RWPE2 (cell line): ENCODE data around the gene ST3GAL5.

ENCODE experiments used
- ATAC-seq: fragments of 200-7000 bp; cut with Tn5 transposase; 3 replicates; pipeline ENCODE4 v1.9.1; 2021; ENCODE audit warnings: low read depth
- DNase-seq: peaks from one replicate; pipeline ENCODE4 v3.0.0-alpha.2; 2020; ENCODE audit warnings: low spot score
- H3K27ac ChIP-seq: fragments of 450-650 bp; 2 replicates; pipeline ENCODE4 v1.5.1; 2017; ENCODE audit warnings: mild to moderate bottlenecking; ENCODE audit not compliant: poor library complexity, severe bottlenecking
- H3K27me3 ChIP-seq: fragments of 250-450 bp; sonication (Bioruptor Pico); 2 replicates; pipeline ENCODE4 v1.5.1; 2021; ENCODE audit warnings: mild to moderate bottlenecking, moderate library complexity; ENCODE audit not compliant: insufficient read depth, poor library complexity, severe bottlenecking
- H3K36me3 ChIP-seq: fragments of 250-450 bp; sonication (Bioruptor Pico); 2 replicates; pipeline ENCODE4 v1.5.1; 2020; ENCODE audit warnings: low read depth, mild to moderate bottlenecking, moderate library complexity
- H3K4me1 ChIP-seq: fragments of 250-450 bp; sonication (Bioruptor Pico); 2 replicates; pipeline ENCODE4 v1.5.1; 2021; ENCODE audit warnings: mild to moderate bottlenecking, moderate library complexity; ENCODE audit not compliant: insufficient read depth, poor library complexity, severe bottlenecking
- H3K4me3 ChIP-seq: fragments of 250-450 bp; sonication (Bioruptor Pico); 2 replicates; pipeline ENCODE4 v1.5.1; 2021; ENCODE audit warnings: mild to moderate bottlenecking, moderate library complexity; ENCODE audit not compliant: severe bottlenecking
- H3K9me3 ChIP-seq: fragments of 250-450 bp; sonication (Bioruptor Pico); 2 replicates; pipeline ENCODE4 v1.5.1; 2021; ENCODE audit warnings: mild to moderate bottlenecking, moderate library complexity; ENCODE audit not compliant: severe bottlenecking
- TF ChIP-seq, protein P1 (sequence below): fragments of 450-650 bp; IDR thresholded peaks from one replicate; pipeline ENCODE4 v1.5.1; 2017; ENCODE audit warnings: mild to moderate bottlenecking, moderate library complexity; ENCODE audit not compliant: poor library complexity, severe bottlenecking

The ST3GAL5 gene

DNA sequence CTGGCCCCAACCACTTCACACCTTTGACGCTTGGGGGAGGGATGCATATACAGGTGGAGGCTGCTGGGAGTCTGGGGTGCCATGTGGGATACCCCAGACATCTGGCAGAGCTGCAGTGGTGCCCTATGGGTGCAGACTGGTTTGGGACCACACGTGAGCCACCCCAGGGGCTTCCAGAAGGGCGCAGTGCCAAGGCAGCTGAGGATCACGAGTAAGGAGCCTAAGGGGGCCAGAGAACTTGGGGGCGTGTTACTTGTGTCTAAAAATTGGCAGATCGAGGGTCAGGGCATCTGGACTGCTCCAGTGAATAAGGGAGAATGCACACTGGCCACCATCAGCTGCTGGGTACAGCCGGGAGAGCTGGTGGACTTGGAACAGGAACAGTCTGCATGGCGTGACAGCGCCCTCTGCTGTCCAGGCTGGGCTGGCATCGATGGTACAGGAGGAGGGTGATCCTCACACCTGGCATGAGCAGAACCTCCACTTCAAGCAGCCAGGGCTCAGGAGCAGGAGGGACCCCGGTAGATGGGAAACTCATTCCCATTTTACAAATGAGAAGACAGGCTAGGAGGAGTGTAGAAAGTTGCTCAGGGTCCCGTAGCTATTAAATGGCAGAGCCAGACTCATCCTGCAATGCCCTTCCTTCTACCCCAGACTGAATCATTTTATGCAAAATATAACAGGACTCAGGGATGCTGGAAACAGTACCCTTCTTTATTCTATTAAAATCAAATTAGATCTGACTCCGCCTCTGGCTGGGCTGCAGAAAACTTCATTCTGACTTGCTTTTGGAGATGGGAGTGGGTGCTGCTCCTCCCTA is 74.6 kb downstream of the ST3GAL5 start:
- no peak overlapping the region for H3K4me3 ChIP-seq
- no peaks in the 10 kb centered on the region for H3K36me3 ChIP-seq
- ATAC-seq = peak; percentile 98
- DNase-seq = peak; percentile 81
- H3K27ac ChIP-seq = no peak overlapping the region
- H3K4me1 ChIP-seq = no peaks in the 10 kb centered on the region
- TF ChIP-seq, protein P1, sequence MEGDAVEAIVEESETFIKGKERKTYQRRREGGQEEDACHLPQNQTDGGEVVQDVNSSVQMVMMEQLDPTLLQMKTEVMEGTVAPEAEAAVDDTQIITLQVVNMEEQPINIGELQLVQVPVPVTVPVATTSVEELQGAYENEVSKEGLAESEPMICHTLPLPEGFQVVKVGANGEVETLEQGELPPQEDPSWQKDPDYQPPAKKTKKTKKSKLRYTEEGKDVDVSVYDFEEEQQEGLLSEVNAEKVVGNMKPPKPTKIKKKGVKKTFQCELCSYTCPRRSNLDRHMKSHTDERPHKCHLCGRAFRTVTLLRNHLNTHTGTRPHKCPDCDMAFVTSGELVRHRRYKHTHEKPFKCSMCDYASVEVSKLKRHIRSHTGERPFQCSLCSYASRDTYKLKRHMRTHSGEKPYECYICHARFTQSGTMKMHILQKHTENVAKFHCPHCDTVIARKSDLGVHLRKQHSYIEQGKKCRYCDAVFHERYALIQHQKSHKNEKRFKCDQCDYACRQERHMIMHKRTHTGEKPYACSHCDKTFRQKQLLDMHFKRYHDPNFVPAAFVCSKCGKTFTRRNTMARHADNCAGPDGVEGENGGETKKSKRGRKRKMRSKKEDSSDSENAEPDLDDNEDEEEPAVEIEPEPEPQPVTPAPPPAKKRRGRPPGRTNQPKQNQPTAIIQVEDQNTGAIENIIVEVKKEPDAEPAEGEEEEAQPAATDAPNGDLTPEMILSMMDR = peak; percentile 89
- no peaks in the 10 kb centered on the region for H3K27me3 ChIP-seq
- H3K9me3 ChIP-seq = no peaks in the 10 kb centered on the region

DNA sequence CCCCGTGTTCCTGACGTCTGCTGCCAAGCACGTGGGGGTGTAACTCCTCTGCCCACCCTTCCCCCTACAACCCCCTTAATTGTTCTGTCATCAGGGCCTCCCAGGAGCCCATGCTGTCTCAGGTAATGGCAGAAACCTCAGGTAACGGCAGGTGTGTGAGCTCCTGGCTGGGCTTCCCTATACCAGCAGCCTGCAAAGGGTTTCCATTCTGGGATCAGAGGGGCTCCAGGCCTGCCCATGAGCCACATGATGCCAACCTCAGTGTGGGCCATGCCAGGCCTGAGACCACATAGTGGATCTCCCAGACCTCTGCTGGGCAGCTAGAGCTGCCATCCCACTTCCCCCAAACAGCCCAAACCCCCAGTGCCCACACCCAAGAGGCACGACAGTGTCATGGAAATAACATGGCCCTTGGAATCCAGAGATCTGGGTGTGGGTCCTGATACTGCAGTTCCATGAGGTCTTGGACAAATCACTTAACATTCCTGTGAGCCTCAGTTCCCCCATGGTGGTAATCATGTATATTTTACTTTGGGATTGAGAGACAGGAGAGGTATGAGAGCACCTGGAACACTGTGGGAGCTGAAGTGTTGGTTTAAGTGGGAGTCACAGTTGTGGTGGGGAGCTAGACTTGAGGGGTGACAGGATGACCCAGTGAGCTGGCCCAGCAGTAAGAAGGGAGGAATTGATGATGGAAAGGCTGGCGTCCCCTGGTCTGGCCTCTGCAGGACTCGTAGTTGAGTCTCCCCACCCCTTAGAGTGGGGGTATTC is 75.4 kb downstream of the ST3GAL5 start:
- DNase-seq (no peak), ATAC-seq (no peak)
- H3K9me3 ChIP-seq = no peaks in the 10 kb centered on the region
- H3K27ac ChIP-seq = no peak overlapping the region
- no peak overlapping the region for H3K4me3 ChIP-seq
- H3K27me3 ChIP-seq = no peaks in the 10 kb centered on the region
- TF ChIP-seq, protein P1 = no peak
- H3K36me3 ChIP-seq = no peaks in the 10 kb centered on the region
- H3K4me1 ChIP-seq = no peaks in the 10 kb centered on the region

DNA sequence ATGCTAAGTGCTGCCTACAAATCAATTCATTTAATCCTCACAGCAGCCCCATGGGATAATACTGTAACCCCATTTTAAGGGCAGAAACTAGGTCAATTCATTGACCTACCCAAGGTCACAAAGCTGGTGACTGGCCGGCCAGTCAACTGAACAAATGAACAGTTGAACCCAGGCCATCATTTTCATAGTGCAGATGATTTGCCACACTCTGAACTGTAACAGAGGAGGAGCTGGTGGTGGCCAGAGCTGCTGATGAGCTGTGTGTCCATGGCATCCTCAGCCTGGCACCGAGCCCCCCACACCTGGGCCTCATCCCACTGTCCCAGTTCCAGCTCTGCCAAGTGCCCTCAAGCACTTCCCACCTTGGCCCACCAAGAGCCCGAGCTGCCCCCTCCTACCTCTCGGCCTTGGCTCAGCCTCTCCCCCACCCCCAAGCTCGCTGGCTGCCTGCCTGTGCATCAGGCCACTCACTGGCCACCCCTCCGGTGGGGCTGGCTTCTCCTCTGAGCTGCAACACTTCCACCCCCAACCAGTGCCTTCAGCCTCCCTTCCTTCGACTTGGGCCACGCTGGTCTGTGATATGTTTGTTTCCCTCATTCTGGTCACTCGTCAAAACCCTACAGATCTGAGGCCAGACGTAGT is 76.6 kb downstream of the ST3GAL5 start:
- DNase-seq = no peak

GRCh38 chr2:85811180-85812093 is 77.4 kb downstream of the ST3GAL5 start:
- DNase-seq (no peak), ATAC-seq (no peak)
- TF ChIP-seq, protein P1 = no peak
- no peaks in the 10 kb centered on the region for H3K4me1 ChIP-seq
- H3K36me3 ChIP-seq = no peaks in the 10 kb centered on the region
- no peaks in the 10 kb centered on the region for H3K27me3 ChIP-seq
- no peak overlapping the region for H3K27ac ChIP-seq
- no peaks in the 10 kb centered on the region for H3K9me3 ChIP-seq
- H3K4me3 ChIP-seq = no peak overlapping the region

More for the DNA sequence above, 76.6 kb downstream of the ST3GAL5 start:
- H3K36me3 ChIP-seq = no peaks in the 10 kb centered on the region
- H3K4me3 ChIP-seq = no peak overlapping the region
- no peak for ATAC-seq
- H3K27ac ChIP-seq = no peak overlapping the region
- no peaks in the 10 kb centered on the region for H3K4me1 ChIP-seq
- TF ChIP-seq, protein P1 = no peak
- H3K27me3 ChIP-seq = no peaks in the 10 kb centered on the region
- H3K9me3 ChIP-seq = no peaks in the 10 kb centered on the region
